NB4 (cell line): ENCODE data around the gene LYPLA2.
A peak's percentile ranks its signal among the peaks of the same experiment; 100 is the strongest.

ENCODE experiments used
- DNase-seq: peaks from one replicate; pipeline ENCODE4 v3.0.0; 2010; ENCODE audit warnings: low read depth
- H3K4me3 ChIP-seq: one replicate; pipeline ENCODE4 v1.5.1; 2011; ENCODE audit warnings: mild to moderate bottlenecking, low read depth, low read length, moderate library complexity
- CTCF ChIP-seq: IDR thresholded peaks from one replicate; pipeline ENCODE4 v1.5.1; 2012; ENCODE audit warnings: low read depth, low read length
- MYC ChIP-seq: IDR thresholded peaks from 2 replicates; pipeline ENCODE4 v1.6.1; 2011; ENCODE audit warnings: low read depth, low read length
- POLR2A ChIP-seq: IDR thresholded peaks from 2 replicates; pipeline ENCODE4 v1.6.1; 2011; ENCODE audit warnings: mild to moderate bottlenecking; ENCODE audit not compliant: insufficient read length; ENCODE audit errors: extremely low read depth
- TF ChIP-seq, protein P1 (sequence below): IDR thresholded peaks from 2 replicates; pipeline ENCODE4 v1.6.1; 2011; ENCODE audit warnings: low read depth, low read length

The LYPLA2 gene

DNA sequence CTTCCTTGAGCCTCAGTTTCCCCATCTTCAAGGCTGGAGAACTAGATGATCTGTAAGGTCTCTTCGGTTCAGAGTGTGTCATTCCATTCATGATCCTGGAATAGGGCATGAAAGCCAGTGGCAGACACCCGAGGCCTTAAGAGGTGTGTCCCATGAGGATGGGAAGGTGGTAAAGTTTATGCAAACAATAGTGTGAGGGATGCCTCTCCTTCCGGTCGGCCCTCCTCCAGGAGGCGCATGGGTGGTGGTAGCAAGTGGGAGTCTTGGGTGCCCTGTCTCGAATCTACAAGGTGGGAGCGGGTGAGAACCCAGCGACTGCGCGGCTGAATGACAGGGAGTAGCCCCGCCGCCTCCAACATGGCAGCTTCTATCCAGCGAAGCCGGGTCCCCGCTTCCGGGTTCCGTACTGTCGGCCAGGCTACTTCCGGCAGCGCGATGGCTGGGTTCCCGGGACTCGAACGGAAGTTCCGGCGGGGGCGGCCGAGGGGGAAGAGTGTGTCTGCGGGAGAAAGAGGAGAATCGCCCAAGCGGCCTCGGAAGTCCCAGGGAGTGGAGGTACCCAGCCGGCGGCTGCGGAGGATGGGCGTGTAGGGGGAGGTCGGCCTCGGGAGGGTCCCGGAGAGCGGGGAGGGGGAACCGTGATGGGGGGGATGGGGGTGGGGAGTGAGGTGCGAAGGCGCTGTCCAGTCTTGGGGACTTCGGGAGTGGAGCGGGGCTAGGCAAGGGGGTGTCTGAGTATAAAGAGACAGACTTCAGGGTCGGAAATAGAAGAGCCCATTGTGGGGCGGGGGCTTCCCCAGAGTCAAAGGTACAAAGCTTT lies at the start of gene LYPLA2:
TSS of gene LYPLA2 (plus strand) at position 450 of the 820 bp plus-strand sequence. CDS start 1,538 bp downstream, outside the sequence.
- peak; percentile 92 for DNase-seq
- TF ChIP-seq CTCF (no peak), POLR2A (peak; percentile 39), MYC (peak; percentile 48; the same call in 1 of the 2 replicates)
- TF ChIP-seq, protein P1, sequence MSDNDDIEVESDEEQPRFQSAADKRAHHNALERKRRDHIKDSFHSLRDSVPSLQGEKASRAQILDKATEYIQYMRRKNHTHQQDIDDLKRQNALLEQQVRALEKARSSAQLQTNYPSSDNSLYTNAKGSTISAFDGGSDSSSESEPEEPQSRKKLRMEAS, result peak; percentile 41; the same call in 1 of the 2 replicates
- peak within 1 kb of the TSS; percentile 86 for H3K4me3 ChIP-seq

- DNase-seq, result no peak
- no peak overlapping the region for H3K4me3 ChIP-seq
- TF ChIP-seq POLR2A, result no peak
- TF ChIP-seq, protein P1, result no peak
- no peak for TF ChIP-seq MYC
- TF ChIP-seq CTCF, result no peak
Observed at GRCh38 chr1:23741609-23742008, 49.3 kb upstream of the LYPLA2 start.

DNA sequence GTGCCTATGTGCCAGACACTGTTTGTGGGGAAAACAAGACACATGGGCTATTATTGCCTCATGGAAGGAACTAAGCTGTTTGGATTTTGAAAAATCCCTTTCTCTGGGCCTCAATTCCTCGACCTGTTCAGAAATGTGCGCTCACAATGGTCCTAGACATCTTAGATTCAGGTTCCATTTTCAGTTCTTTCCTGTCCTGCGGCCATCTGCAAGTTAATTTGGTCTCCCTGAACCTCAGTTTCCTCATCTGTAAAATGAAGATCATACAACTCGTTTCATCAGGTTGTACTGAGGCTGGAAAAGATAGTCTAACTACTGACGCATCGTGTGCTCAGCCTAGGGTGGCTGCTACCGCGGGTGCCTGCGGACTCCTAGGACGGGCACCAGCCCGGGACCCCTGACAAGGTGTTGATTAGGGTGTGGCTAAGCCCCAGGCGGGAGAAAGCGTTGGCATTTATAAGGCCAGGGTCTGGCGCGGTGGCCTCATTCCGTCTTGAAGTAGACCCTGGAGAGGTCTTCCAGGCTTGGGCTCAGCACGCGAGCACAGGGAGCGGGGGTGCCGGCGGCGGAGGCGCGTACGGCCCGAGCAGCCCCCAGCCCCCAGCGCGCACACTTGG lies 48.2 kb upstream of the LYPLA2 start:
- peak overlapping the region; percentile 67 for H3K4me3 ChIP-seq
- DNase-seq, result no peak
- TF ChIP-seq MYC (peak; percentile 31; the same call in 1 of the 2 replicates), POLR2A (no peak), CTCF (no peak)
- TF ChIP-seq, protein P1, result 0 out of 2 replicates have a peak, but pooled peaks have one; percentile 18

- TF ChIP-seq POLR2A, result peak; percentile 79
- TF ChIP-seq, protein P1, result peak; percentile 58; the same call in 1 of the 2 replicates
- TF ChIP-seq CTCF, result no peak
- TF ChIP-seq MYC, result peak; percentile 71
- peak; percentile 87 for DNase-seq
- H3K4me3 ChIP-seq, result peak within 1 kb of the TSS; percentile 88
Observed at GRCh38 chr1:23743287-23744152, 47.4 kb upstream of the LYPLA2 start, which contains the start of gene ELOA. ELOA (plus strand) TSS chr1:23743471; CDS start chr1:23743504, 33 bp downstream.

DNA sequence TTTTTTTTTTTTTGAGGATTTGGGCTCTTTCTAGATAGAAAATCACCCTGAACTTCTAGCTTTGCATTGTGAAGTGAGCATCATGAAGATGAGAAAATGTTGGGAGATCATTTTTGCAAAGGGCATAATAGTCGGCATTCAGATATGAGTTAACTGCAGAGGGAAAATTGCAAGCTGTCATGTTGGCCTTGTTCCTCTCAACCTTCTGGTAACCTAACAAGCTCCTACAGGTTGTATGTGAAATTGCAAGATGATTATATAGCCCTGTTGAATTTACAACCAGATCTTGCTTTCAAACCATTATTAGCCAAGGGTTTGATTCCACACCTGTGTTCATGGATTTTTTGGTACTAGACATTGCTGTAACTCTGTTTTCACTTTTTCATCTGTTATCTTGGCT lies 45.4 kb upstream of the LYPLA2 start:
- TF ChIP-seq, protein P1, result no peak
- peak; percentile 14 for TF ChIP-seq CTCF
- TF ChIP-seq MYC, result no peak
- peak overlapping the region; percentile 88 for H3K4me3 ChIP-seq
- peak; percentile 51 for DNase-seq
